OCI-LY1 (cell line): Measurements from ENCODE around the gene LSM10.

Experiments used
- H2AFZ ChIP-seq: fragments of 200-600 bp; sonication (generic), shearing (Covaris generic); 2 replicates; pipeline ENCODE4 v1.6.0; 2014; ENCODE audit warnings: antibody characterized with exemption, mild to moderate bottlenecking, low read length
- H3F3A ChIP-seq: fragments of 200-600 bp; sonication (generic), shearing (Covaris generic); 2 replicates; pipeline ENCODE4 v1.6.0; 2014; ENCODE audit warnings: mild to moderate bottlenecking, antibody characterized with exemption, low read length, moderate library complexity; ENCODE audit not compliant: insufficient read depth
- H3K27ac ChIP-seq: fragments of 200-600 bp; sonication (generic); 2 replicates; pipeline ENCODE4 v1.5.1; 2014; ENCODE audit warnings: low read length, mixed run types, mild to moderate bottlenecking, low read depth; ENCODE audit not compliant: poor library complexity, severe bottlenecking
- H3K27me3 ChIP-seq: fragments of 200-600 bp; sonication (generic); 2 replicates; pipeline ENCODE4 v1.6.0; 2014; ENCODE audit warnings: antibody characterized with exemption, mild to moderate bottlenecking, low read length, moderate library complexity; ENCODE audit not compliant: insufficient read depth
- H3K36me3 ChIP-seq: fragments of 200-600 bp; sonication (generic); 2 replicates; pipeline ENCODE4 v1.6.1; 2014; ENCODE audit warnings: mild to moderate bottlenecking, antibody characterized with exemption, low read length, moderate library complexity, mixed read lengths; ENCODE audit not compliant: insufficient read depth
- H3K4me1 ChIP-seq: fragments of 200-600 bp; sonication (generic); 2 replicates; pipeline ENCODE4 v1.5.1; 2014; ENCODE audit warnings: mild to moderate bottlenecking, low read length, moderate library complexity; ENCODE audit not compliant: insufficient read depth, severe bottlenecking
- H3K4me2 ChIP-seq: fragments of 200-600 bp; sonication (generic), shearing (Covaris generic); 2 replicates; pipeline ENCODE4 v1.6.1; 2014; ENCODE audit warnings: low read length
- H3K4me3 ChIP-seq: fragments of 200-600 bp; sonication (generic); 2 replicates; pipeline ENCODE4 v1.5.1; 2014; ENCODE audit warnings: low read length, low read depth, mild to moderate bottlenecking, mixed read lengths; ENCODE audit not compliant: poor library complexity, severe bottlenecking
- H3K79me2 ChIP-seq: fragments of 200-600 bp; shearing (Covaris generic); 2 replicates; pipeline ENCODE4 v1.6.1; 2016; ENCODE audit warnings: mixed run types, low read length, mixed read lengths; ENCODE audit not compliant: insufficient read depth
- H3K9ac ChIP-seq: fragments of 200-600 bp; sonication (generic), shearing (Covaris generic); 2 replicates; pipeline ENCODE4 v1.6.1; 2014; ENCODE audit warnings: mild to moderate bottlenecking, low read length, mixed read lengths
- H3K9me2 ChIP-seq: fragments of 200-600 bp; sonication (generic), shearing (Covaris generic); 2 replicates; pipeline ENCODE4 v1.6.1; 2014; ENCODE audit warnings: low read depth, mild to moderate bottlenecking, low read length, mixed read lengths
- H3K9me3 ChIP-seq: fragments of 200-600 bp; shearing (Covaris generic); 2 replicates; pipeline ENCODE4 v1.6.1; 2014; ENCODE audit warnings: low read length, mixed read lengths
- H4K20me1 ChIP-seq: fragments of 200-600 bp; sonication (generic), shearing (Covaris generic); 2 replicates; pipeline ENCODE4 v1.6.0; 2016; ENCODE audit warnings: mild to moderate bottlenecking, low read length; ENCODE audit not compliant: insufficient read depth
- EZH2 ChIP-seq: fragments of 200-600 bp; sonication (generic), shearing (Covaris generic); IDR thresholded peaks from 2 replicates; pipeline ENCODE4 v1.8.0; 2017; ENCODE audit warnings: borderline replicate concordance, mixed run types, mild to moderate bottlenecking, antibody characterized with exemption, low read length, moderate library complexity, mixed read lengths
- TF ChIP-seq, protein P1 (sequence below): fragments of 200-600 bp; sonication (generic), shearing (Covaris generic); IDR thresholded peaks from 2 replicates; pipeline ENCODE4 v1.5.1; 2017; ENCODE audit warnings: mild to moderate bottlenecking, antibody characterized with exemption, low read length, moderate library complexity, mixed read lengths

Gene LSM10

DNA sequence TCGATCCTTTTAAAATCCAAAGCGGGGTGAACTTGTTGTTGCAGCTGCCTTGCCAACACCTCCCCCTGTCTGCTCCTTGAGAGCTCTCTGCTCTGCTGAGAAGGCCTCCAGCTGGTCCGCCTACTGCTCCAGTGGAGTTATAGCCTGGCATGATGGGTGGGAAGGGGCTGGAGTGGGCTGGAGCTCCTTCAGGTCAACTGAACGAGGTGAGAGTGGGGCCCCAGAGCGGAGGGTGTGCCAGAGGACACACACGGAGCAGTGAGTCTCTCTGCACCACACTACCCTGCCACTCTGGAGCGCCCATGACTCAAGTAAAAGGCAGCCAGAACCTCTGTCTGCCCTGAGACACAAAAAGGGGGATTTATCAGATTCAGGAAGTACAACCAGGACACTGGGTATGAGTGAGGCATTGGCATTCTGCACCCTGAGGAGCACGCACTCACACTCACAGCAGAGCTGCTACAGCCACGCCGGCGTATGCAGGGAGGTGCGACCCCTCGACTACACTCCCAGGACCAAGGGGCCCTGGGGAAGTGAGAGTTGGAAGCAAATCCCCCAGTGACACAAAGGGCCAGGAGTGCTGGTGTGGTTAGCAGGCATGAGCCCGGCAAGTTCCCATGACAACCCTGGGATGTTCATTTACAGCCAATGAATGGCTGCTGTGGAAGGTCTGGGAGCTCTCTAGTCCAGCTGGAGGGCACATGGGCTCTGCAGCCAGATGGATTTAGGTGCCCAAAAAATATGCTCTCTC, 46.3 kb downstream of the LSM10 start:
- no peaks in the 10 kb centered on the region for H3K9me3 ChIP-seq
- peak overlapping the region; percentile 61 for H3K27ac ChIP-seq
- TF ChIP-seq, protein P1, sequence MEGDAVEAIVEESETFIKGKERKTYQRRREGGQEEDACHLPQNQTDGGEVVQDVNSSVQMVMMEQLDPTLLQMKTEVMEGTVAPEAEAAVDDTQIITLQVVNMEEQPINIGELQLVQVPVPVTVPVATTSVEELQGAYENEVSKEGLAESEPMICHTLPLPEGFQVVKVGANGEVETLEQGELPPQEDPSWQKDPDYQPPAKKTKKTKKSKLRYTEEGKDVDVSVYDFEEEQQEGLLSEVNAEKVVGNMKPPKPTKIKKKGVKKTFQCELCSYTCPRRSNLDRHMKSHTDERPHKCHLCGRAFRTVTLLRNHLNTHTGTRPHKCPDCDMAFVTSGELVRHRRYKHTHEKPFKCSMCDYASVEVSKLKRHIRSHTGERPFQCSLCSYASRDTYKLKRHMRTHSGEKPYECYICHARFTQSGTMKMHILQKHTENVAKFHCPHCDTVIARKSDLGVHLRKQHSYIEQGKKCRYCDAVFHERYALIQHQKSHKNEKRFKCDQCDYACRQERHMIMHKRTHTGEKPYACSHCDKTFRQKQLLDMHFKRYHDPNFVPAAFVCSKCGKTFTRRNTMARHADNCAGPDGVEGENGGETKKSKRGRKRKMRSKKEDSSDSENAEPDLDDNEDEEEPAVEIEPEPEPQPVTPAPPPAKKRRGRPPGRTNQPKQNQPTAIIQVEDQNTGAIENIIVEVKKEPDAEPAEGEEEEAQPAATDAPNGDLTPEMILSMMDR: no peak
- no peak for TF ChIP-seq EZH2
- peaks cover 24% of the 10 kb centered on the region for H3K4me1 ChIP-seq
- no peak overlapping the region for H3K4me3 ChIP-seq
- H3K4me2 ChIP-seq: no peak overlapping the region; the same call in 1 of the 2 replicates
- H3K36me3 ChIP-seq: peaks cover 73% of the 10 kb centered on the region; the same call in 1 of the 2 replicates
- no peaks in the 10 kb centered on the region for H4K20me1 ChIP-seq
- H3K9ac ChIP-seq: peak overlapping the region; percentile 21; the same call in 1 of the 2 replicates
- no peak overlapping the region for H2AFZ ChIP-seq
- no peaks in the 10 kb centered on the region for H3F3A ChIP-seq
- H3K9me2 ChIP-seq: no peaks in the 10 kb centered on the region
- no peaks in the 10 kb centered on the region for H3K27me3 ChIP-seq
- no peaks in the 10 kb centered on the region for H3K79me2 ChIP-seq

DNA sequence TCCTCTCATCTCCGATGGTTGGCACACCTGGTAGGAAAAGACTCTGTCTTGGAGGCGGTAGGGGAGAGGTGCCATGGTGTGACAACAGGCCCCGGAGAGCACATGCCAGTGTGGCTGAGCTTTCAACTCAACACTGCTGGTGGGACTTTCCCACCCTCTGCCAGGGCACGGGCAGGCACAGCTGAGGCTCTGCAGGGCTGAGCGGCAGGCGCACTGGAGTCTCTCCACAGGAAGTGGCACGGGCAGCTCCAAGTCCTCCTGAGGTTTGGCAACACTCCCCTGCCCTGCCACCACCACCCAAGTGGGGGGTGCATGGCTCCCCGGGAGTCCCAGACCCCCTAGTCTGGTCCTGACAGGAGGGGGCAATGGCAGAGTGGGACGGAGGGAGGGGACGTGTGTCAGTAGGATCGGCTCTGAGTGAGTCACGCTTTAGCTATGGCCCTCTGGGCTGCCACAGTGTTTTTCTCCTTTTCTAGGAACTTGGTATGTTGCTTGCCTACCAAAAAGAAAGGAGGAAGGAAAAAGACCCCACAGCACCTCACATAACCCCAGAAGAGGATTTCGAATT, 47.0 kb downstream of the LSM10 start:
- no peaks in the 10 kb centered on the region for H3K9me2 ChIP-seq
- H3K9ac ChIP-seq: peak overlapping the region; percentile 21; the same call in 1 of the 2 replicates
- TF ChIP-seq, protein P1: no peak
- no peak for TF ChIP-seq EZH2
- H3K4me3 ChIP-seq: no peak overlapping the region
- no peak overlapping the region; the same call in 1 of the 2 replicates for H3K4me2 ChIP-seq
- H3K79me2 ChIP-seq: no peaks in the 10 kb centered on the region
- no peaks in the 10 kb centered on the region for H3F3A ChIP-seq
- H2AFZ ChIP-seq: no peak overlapping the region
- no peaks in the 10 kb centered on the region for H3K27me3 ChIP-seq
- H3K27ac ChIP-seq: peak overlapping the region; percentile 61
- no peaks in the 10 kb centered on the region for H4K20me1 ChIP-seq
- H3K36me3 ChIP-seq: peaks cover 75% of the 10 kb centered on the region; the same call in 1 of the 2 replicates
- H3K9me3 ChIP-seq: no peaks in the 10 kb centered on the region
- H3K4me1 ChIP-seq: peaks cover 24% of the 10 kb centered on the region

DNA sequence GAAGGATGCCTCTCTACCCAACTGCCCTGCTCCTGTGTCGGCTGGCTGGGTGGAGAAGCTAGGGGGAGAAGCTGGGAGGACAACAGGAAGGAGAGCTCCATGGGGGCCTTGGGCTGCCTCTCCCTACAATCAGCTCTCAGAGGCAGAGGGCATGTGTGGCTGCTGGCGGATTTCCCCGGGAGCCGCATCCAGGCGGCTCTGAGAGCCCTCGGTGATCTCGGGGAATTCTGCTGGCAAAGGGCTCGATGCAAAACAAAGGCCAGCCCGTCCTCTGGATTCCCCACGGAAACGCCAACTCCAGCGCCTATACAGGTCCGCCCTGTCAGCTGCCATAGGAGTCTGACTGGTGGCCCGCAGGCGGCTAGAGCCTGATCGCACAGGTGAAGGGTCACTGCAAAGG, 47.9 kb downstream of the LSM10 start:
- Histone ChIP-seq H3K9me2 (no peaks in the 10 kb centered on the region), H4K20me1 (no peaks in the 10 kb centered on the region), H3K4me2 (no peak overlapping the region), H3K27ac (peak overlapping the region; percentile 61), H3K4me3 (no peak overlapping the region), H3F3A (no peaks in the 10 kb centered on the region), H3K27me3 (no peaks in the 10 kb centered on the region), H3K79me2 (no peaks in the 10 kb centered on the region), H3K9ac (no peak overlapping the region), H3K9me3 (no peaks in the 10 kb centered on the region), H3K36me3 (peaks cover 73% of the 10 kb centered on the region; the same call in 1 of the 2 replicates), H3K4me1 (peaks cover 24% of the 10 kb centered on the region), H2AFZ (no peak overlapping the region)
- TF ChIP-seq EZH2: no peak
- TF ChIP-seq, protein P1: no peak
